Measurements from ENCODE around the gene ASIC3.
A peak's percentile ranks its signal among the peaks of the same experiment; 100 is the strongest.
"Not testable (repeated sequence)": the region's sequence is repeated elsewhere in the genome, so short reads cannot be mapped to it uniquely, and the experiment has no call there.

Gene ASIC3

DNA sequence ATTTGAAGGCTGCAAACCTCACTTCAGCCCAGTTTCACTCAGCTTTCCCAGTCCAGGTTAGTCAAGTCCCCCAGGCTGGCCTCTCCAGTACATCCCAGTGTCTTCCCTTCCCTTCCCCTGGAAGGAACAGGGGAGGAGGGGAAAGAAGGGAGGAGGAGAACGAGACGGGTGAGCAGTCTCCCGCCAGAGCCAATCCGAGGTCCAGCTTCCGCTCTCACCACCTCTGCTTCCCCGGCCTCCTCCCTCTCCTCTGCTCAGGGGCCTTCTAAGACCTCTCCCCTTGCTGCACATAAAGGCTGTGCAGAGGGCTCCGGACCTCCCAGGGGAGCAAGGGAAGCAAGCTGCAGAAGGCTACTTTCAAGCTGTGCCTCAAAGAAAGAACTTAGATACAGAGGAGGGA lies 28.1 kb upstream of the ASIC3 start:
- Histone ChIP-seq H3K9me3 (ENCODE audit: control insufficient read depth, low read length) (no peaks in the 10 kb centered on the region), H3K4me1 (ENCODE audit: control insufficient read depth, insufficient read depth, low read length, poor library complexity, severe bottlenecking) (peaks cover 31% of the 10 kb centered on the region), H3K36me3 (ENCODE audit: control insufficient read depth, insufficient read depth, low read length) (no peaks in the 10 kb centered on the region), H3K27ac (ENCODE audit: insufficient read depth, low read length, poor library complexity, severe bottlenecking) (no peak overlapping the region), H3K27me3 (replicated peaks; ENCODE audit: control insufficient read depth, insufficient read depth, low read length, poor library complexity, severe bottlenecking) (peaks cover 2% of the 10 kb centered on the region), H3K4me3 (ENCODE audit: insufficient read depth, low read depth, low read length, poor library complexity, severe bottlenecking) (no peak overlapping the region)
- no peak for DNase-seq

DNA sequence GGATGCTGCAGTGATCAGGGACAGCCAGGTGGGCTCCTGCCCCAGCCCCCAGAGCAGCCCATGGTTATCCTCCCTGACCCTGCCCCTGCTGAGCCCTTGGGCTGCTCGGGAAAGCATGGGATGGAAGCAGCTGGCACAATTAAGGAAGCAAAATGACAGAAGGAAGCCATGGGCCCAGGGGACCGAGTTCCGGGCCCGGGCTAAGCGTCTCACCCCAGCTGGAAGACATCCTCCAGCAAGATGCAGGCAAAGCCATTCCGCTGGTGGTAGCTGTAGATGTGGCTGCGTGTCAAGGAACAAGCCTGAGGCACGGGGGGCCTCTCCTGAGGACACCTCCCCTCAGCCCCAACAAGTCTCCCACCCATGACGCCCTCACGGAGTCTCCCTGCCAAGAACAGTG lies 25.1 kb upstream of the ASIC3 start:
- Histone ChIP-seq H3K36me3 (ENCODE audit: control insufficient read depth, insufficient read depth, low read length) (no peaks in the 10 kb centered on the region), H3K4me1 (ENCODE audit: control insufficient read depth, insufficient read depth, low read length, poor library complexity, severe bottlenecking) (peaks cover 10% of the 10 kb centered on the region), H3K27me3 (replicated peaks; ENCODE audit: control insufficient read depth, insufficient read depth, low read length, poor library complexity, severe bottlenecking) (peaks cover 2% of the 10 kb centered on the region), H3K9me3 (ENCODE audit: control insufficient read depth, low read length) (no peaks in the 10 kb centered on the region), H3K27ac (ENCODE audit: insufficient read depth, low read length, poor library complexity, severe bottlenecking) (no peak overlapping the region), H3K4me3 (ENCODE audit: insufficient read depth, low read depth, low read length, poor library complexity, severe bottlenecking) (no peak overlapping the region)
- no peak for DNase-seq

DNA sequence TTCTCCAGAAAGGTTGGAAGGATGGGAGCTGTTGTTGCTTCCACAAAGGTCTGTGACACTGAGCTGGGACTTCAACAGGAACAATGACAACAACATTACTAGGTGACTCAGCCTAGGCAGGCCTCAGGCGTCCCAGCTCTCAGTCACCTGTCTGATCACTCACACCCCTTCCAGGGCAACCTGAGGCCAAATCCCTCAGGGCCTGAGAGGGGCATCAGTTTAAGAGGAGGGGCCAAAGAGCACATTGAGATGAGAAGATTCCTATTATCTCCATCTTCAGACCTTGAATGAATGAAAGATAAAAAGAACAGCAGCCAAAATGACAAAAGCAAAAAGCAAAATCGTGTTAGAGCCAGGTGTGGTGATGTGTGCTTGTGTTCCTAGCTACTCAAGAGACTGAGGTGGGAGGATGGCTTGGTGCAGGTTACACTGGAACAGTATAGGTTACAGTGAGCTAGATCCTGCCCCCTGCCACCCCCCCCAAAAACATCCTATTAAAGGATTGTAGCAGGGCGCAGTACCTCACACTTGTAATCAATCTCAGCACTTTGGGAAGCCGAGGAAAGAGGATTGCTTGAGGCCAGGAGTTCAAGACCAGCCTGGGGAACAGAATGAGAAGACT lies 23.8 kb upstream of the ASIC3 start, which contains the start of gene ATG9B:
Gene ATG9B, minus strand, starts transcription at position 60 of the 622 bp plus-strand sequence. CDS start 71 bp downstream, outside the sequence.
- Histone ChIP-seq H3K27me3 (replicated peaks; ENCODE audit: control insufficient read depth, insufficient read depth, low read length, poor library complexity, severe bottlenecking) (peaks cover 2% of the 10 kb centered on the region), H3K27ac (ENCODE audit: insufficient read depth, low read length, poor library complexity, severe bottlenecking) (no peak within 1 kb of the TSS), H3K4me3 (ENCODE audit: insufficient read depth, low read depth, low read length, poor library complexity, severe bottlenecking) (no peak within 1 kb of the TSS), H3K4me1 (ENCODE audit: control insufficient read depth, insufficient read depth, low read length, poor library complexity, severe bottlenecking) (no peaks in the 10 kb centered on the region), H3K36me3 (ENCODE audit: control insufficient read depth, insufficient read depth, low read length) (no peaks in the 10 kb centered on the region), H3K9me3 (ENCODE audit: control insufficient read depth, low read length) (no peaks in the 10 kb centered on the region)
- DNase-seq = no peak

DNA sequence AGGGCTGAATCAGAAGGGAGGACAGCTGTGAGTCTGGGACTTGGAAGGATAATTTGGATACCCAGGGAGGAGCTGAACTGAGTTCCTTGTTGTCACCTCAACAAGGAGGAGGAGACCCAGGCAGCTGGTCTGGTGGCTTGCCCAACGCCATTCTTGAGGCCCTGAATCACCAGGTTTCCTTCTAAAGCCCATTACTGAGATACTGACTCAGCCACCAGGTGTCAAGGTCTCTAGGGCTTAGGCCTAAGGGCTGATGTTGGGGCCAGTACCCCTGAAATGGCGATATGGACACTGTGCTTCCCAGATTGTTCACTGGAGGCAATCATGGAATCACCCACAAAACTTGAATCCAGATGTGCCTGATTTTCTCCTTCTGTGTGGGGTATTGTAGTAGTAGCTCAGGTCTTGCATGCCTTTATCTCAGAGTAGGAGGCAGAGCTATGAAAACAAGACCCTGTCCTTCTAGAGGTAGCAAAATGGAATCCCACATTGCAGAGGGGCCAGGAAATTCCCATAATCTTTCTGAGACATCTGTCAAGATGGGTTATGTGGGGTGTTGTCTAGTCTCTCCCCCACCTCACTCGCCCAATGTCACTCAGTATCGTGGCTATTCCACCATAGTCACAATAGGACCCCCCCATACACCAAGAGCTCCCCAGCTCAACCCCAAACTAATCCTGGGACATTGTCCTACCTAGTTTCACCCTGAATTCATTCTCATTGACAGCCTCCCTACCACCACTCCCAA lies 22.2 kb upstream of the ASIC3 start:
- Histone ChIP-seq H3K27me3 (replicated peaks; ENCODE audit: control insufficient read depth, insufficient read depth, low read length, poor library complexity, severe bottlenecking) (no peaks in the 10 kb centered on the region), H3K4me3 (ENCODE audit: insufficient read depth, low read depth, low read length, poor library complexity, severe bottlenecking) (no peak overlapping the region), H3K27ac (ENCODE audit: insufficient read depth, low read length, poor library complexity, severe bottlenecking) (no peak overlapping the region), H3K4me1 (ENCODE audit: control insufficient read depth, insufficient read depth, low read length, poor library complexity, severe bottlenecking) (no peaks in the 10 kb centered on the region), H3K36me3 (ENCODE audit: control insufficient read depth, insufficient read depth, low read length) (no peaks in the 10 kb centered on the region), H3K9me3 (ENCODE audit: control insufficient read depth, low read length) (no peaks in the 10 kb centered on the region)
- DNase-seq = no peak

DNA sequence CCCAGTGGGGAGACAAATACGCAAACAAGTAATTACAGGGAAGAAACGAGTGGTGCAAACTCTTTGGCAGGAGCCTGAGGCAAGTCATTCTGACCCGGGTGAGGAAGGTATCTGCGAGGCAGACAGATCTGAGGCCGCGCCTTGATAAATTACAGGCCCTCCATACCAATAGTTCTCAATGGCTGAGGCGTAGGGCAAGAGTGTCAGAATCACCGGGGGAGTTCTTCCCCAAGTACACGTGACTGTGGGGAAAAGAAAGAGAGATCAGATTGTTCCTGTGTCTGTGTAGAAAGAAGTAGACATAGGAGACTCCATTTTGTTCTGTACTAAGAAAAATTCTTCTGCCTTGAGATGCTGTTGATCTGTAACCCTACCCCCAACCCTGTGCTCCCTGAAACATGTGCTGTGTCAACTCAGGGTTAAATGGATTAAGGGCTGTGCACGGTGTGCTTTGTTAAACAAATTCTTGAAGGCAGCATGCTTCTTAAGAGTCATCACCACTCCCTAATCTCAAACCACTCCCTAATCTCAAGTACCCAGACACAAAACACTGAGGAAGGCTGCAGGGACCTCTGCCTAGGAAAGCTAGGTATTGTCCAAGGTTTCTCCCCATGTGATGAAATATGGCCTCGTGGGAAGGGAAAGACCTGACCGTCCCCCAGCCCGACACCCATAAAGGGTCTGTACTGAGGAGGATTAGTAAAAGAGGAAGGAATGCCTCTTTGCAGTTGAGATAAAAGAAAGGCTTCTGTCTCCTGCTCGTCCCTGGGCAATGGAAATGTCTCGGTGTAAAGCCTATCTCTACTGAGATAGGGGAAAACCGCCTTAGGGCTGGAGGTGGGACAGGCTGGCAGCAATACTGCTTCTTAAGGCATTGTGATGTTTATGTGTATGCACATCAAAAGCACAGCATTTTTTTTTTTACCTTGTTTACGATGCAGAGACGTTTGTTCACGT lies 21.3 kb upstream of the ASIC3 start:
- not testable (repeated sequence) for H3K27me3 ChIP-seq (replicated peaks; ENCODE audit: control insufficient read depth, insufficient read depth, low read length, poor library complexity, severe bottlenecking); H3K9me3 ChIP-seq (ENCODE audit: control insufficient read depth, low read length); DNase-seq; H3K4me1 ChIP-seq (ENCODE audit: control insufficient read depth, insufficient read depth, low read length, poor library complexity, severe bottlenecking); H3K4me3 ChIP-seq (ENCODE audit: insufficient read depth, low read depth, low read length, poor library complexity, severe bottlenecking); H3K36me3 ChIP-seq (ENCODE audit: control insufficient read depth, insufficient read depth, low read length)
- peak overlapping the region; percentile 86 for H3K27ac ChIP-seq (ENCODE audit: insufficient read depth, low read length, poor library complexity, severe bottlenecking)

DNA sequence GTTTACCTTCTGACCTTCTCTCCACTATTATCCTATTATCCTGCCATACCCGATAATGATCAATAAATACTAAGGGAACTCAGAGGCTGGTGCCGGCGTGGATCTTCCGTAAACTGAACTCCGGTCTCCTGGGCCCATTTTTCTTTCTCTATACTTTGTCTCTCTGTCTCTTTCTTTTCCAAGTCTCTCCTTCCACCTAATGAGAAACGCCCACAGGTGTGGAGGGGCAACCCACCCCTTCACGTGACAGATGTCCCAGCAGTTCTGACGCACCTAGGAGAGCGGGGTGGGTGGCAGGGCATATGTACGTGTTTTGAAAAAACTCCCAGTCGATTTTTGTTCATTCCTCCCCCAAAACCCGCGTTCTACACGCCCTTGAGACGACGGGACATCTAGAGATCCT lies 20.6 kb upstream of the ASIC3 start:
- not testable (repeated sequence) for H3K9me3 ChIP-seq (ENCODE audit: control insufficient read depth, low read length); H3K4me1 ChIP-seq (ENCODE audit: control insufficient read depth, insufficient read depth, low read length, poor library complexity, severe bottlenecking); DNase-seq; H3K36me3 ChIP-seq (ENCODE audit: control insufficient read depth, insufficient read depth, low read length); H3K27me3 ChIP-seq (replicated peaks; ENCODE audit: control insufficient read depth, insufficient read depth, low read length, poor library complexity, severe bottlenecking)
- Histone ChIP-seq H3K4me3 (ENCODE audit: insufficient read depth, low read depth, low read length, poor library complexity, severe bottlenecking) (peak overlapping the region; percentile 33), H3K27ac (ENCODE audit: insufficient read depth, low read length, poor library complexity, severe bottlenecking) (peak overlapping the region; percentile 86)

DNA sequence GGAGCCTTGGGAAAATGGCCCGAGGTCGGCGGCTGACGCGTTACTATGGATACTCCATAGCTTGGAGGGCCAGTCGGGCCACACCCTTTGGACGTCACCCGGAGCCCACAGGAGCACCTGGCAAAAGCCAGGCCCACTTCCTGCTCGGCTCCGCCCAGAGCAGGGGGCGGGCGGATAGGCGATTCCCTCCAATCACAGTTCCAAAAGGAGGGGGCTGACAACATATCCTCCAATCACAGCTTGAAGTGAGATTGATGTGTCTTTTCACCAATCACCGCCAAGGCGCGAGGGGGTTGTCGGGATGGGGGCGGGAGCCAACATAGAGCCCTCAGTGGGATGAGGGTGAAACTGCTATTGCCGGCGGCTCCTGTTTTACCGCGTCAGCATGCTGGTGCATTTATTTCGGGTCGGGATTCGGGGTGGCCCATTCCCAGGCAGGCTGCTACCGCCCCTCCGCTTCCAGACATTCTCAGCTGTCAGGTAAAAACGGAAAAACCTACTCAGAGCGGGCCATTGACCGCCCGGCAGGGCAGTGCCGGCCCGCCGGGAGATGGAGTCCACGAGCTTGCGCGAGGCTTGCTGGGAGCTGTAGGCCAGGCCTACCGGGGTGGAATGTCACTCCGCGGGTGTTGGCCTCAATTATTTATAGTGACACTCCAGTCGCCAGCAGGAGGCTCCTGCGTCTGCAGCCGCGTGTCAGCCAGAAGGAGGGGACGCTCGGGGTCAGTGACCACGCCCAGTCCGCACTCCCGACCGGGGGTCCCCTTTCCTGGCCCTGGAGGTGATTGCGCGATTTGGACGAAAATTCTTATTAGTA lies 20.0 kb upstream of the ASIC3 start, which contains the start of gene ABCB8:
Gene ABCB8, plus strand, starts transcription at position 320 of the 817 bp plus-strand sequence. Its CDS starts 66 bp downstream, at position 386.
- Histone ChIP-seq H3K27me3 (replicated peaks; ENCODE audit: control insufficient read depth, insufficient read depth, low read length, poor library complexity, severe bottlenecking) (no peaks in the 10 kb centered on the region), H3K4me1 (ENCODE audit: control insufficient read depth, insufficient read depth, low read length, poor library complexity, severe bottlenecking) (no peaks in the 10 kb centered on the region), H3K9me3 (ENCODE audit: control insufficient read depth, low read length) (no peaks in the 10 kb centered on the region), H3K27ac (ENCODE audit: insufficient read depth, low read length, poor library complexity, severe bottlenecking) (peak within 1 kb of the TSS; percentile 86), H3K4me3 (ENCODE audit: insufficient read depth, low read depth, low read length, poor library complexity, severe bottlenecking) (peak within 1 kb of the TSS; percentile 77), H3K36me3 (ENCODE audit: control insufficient read depth, insufficient read depth, low read length) (peaks cover 4% of the 10 kb centered on the region)
- peak; percentile 90 to 98 (median 97) for DNase-seq

DNA sequence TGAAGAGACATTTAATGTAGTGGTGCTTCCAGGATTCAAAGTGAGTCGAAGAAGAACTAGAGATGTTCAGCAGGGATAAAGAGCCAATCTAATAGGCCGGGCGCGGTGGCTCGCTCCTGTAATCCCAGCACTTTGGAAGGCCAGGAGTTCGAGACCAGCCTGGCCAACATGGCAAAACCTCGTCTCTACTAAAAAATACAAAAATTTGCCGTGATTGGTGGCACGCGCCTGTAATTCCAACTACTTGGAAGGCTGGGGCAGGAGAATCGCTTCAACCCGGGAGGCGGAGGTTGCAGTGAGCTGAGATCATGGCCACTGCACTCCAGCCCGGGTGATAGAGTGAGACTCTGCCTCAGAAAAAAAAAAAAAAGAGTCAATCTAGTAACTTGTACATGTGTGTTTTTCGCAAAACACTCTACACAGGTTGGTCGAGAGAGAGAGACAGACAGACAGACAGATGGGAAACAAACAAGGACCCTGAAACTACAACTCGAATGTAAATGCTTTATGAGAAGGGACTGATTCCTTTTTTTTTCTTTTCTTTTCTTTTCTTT lies 19.3 kb upstream of the ASIC3 start:
- Histone ChIP-seq H3K36me3 (ENCODE audit: control insufficient read depth, insufficient read depth, low read length) (peaks cover 8% of the 10 kb centered on the region), H3K27ac (ENCODE audit: insufficient read depth, low read length, poor library complexity, severe bottlenecking) (peak overlapping the region; percentile 86), H3K27me3 (replicated peaks; ENCODE audit: control insufficient read depth, insufficient read depth, low read length, poor library complexity, severe bottlenecking) (no peaks in the 10 kb centered on the region), H3K9me3 (ENCODE audit: control insufficient read depth, low read length) (no peaks in the 10 kb centered on the region), H3K4me1 (ENCODE audit: control insufficient read depth, insufficient read depth, low read length, poor library complexity, severe bottlenecking) (no peaks in the 10 kb centered on the region), H3K4me3 (ENCODE audit: insufficient read depth, low read depth, low read length, poor library complexity, severe bottlenecking) (peak overlapping the region; percentile 77)
- DNase-seq = no peak

DNA sequence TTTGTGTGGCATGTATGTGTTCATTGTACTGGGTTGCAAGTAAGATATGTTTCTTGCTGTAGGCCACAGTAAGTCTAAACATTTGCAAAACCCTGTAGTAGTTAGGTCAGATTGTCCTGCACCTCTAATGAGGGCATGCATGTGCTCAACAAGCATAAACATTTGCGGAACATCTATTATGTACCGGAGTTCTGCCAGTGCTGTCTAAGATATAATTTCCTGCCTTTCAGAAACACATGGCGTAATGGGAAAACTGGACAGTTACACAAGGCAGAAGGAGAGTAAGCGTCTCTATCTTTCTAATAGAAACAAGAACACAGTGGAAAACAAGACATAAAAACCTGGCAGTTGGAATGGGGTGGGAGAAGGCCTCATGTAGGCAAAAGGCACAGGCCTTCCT lies 17.3 kb upstream of the ASIC3 start:
- Histone ChIP-seq H3K4me1 (ENCODE audit: control insufficient read depth, insufficient read depth, low read length, poor library complexity, severe bottlenecking) (no peaks in the 10 kb centered on the region), H3K27me3 (replicated peaks; ENCODE audit: control insufficient read depth, insufficient read depth, low read length, poor library complexity, severe bottlenecking) (no peaks in the 10 kb centered on the region), H3K36me3 (ENCODE audit: control insufficient read depth, insufficient read depth, low read length) (peaks cover 25% of the 10 kb centered on the region), H3K27ac (ENCODE audit: insufficient read depth, low read length, poor library complexity, severe bottlenecking) (no peak overlapping the region), H3K4me3 (ENCODE audit: insufficient read depth, low read depth, low read length, poor library complexity, severe bottlenecking) (no peak overlapping the region), H3K9me3 (ENCODE audit: control insufficient read depth, low read length) (no peaks in the 10 kb centered on the region)
- DNase-seq = no peak

Measured in effector memory CD4-positive, alpha-beta T cell (primary cell).